Progenitor cell of endocrine pancreas (in vitro differentiated cells): ENCODE results near the gene STIL. TPM values are rescaled to one million over a fixed set of nuclear protein-coding genes. Genes with fewer than 3 reads are reported as not detected.
"Not testable (repeated sequence)": the region's sequence is repeated elsewhere in the genome, so short reads cannot be mapped to it uniquely, and the experiment has no call there.

Source experiments
- DNase-seq: peaks from one replicate; pipeline ENCODE4 v3.0.0; 2021; ENCODE audit warnings: low spot score; ENCODE audit not compliant: unreplicated experiment
- H3K27ac Mint-ChIP-seq: 2 replicates; pipeline ENCODE4 v1.8.0; 2021; ENCODE audit warnings: mild to moderate bottlenecking, moderate library complexity, mixed read lengths
- H3K27me3 Mint-ChIP-seq: 2 replicates; pipeline ENCODE4 v1.8.0; 2021; ENCODE audit warnings: mixed read lengths
- H3K36me3 Mint-ChIP-seq: 2 replicates; pipeline ENCODE4 v1.8.0; 2022; ENCODE audit warnings: mixed read lengths; ENCODE audit not compliant: insufficient read depth
- H3K4me1 Mint-ChIP-seq: 2 replicates; pipeline ENCODE4 v1.8.0; 2021; ENCODE audit warnings: low read depth, mixed read lengths
- H3K4me3 Mint-ChIP-seq: 2 replicates; pipeline ENCODE4 v1.8.0; 2021; ENCODE audit warnings: low read depth, mild to moderate bottlenecking, moderate library complexity, mixed read lengths
- H3K9me3 Mint-ChIP-seq: 2 replicates; pipeline ENCODE4 v1.8.0; 2021; ENCODE audit warnings: low read depth, mixed read lengths
- CTCF ChIP-seq: fragments of 200-600 bp; sonication (generic); IDR thresholded peaks from one replicate; pipeline ENCODE4 v1.5.0; 2021; ENCODE audit warnings: antibody characterized with exemption, mild to moderate bottlenecking; ENCODE audit not compliant: unreplicated experiment
- total RNA-seq: library from RNA; stranded (reverse); gene quantifications from 2 replicates; pipeline ENCODE4 v1.2.1, GENCODE V29; 2021

Gene STIL
- total RNA-seq, 1 donor from 2014 or later, result 14.8 TPM

DNA sequence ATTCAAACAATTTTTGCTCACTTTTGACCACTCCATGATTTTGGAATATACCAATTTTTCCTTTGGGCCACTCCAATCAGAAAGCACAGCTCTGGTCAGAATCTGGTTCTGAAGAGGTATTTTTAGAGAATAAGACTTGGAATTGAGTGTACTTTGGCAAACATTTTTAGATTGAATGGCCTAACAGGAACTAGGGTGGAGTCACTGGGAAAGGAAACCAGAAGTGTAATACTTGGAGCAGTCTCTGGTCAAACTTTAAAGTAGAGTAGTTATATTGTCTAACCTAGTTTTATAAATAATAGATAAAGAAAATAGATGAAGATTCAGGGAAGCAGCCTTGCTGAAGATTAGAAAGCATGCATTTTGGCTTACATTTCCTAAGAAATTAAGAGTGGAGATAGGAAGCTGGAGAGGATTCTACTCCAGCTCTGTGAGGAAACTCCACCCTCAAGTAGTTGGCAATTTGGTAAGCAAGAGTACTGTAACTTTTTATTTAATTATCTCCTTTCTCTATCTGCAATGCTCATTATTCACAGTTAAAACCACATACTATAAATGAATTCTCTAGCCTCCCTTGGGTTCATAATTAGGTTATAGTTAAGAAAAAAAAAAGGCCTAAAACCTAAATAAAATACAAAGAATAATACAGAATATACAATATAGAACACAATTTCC, 15.8 kb downstream of the STIL start:
- peaks cover 9% of the 10 kb centered on the region for H3K36me3 Mint-ChIP-seq

GRCh38 chr1:47295579-47295978, 18.4 kb downstream of the STIL start:
- no peak for TF ChIP-seq CTCF
- Mint-ChIP-seq H3K4me1 (no peaks in the 10 kb centered on the region), H3K27ac (no peak overlapping the region), H3K9me3 (no peaks in the 10 kb centered on the region), H3K27me3 (no peaks in the 10 kb centered on the region), H3K36me3 (peaks cover 4% of the 10 kb centered on the region), H3K4me3 (no peak overlapping the region)
- no peak for DNase-seq

More for the DNA sequence above, 15.8 kb downstream of the STIL start:
- Mint-ChIP-seq H3K9me3 (no peaks in the 10 kb centered on the region), H3K27ac (no peak overlapping the region), H3K27me3 (no peaks in the 10 kb centered on the region), H3K4me1 (no peaks in the 10 kb centered on the region), H3K4me3 (no peak overlapping the region)
- DNase-seq, result no peak
- no peak for TF ChIP-seq CTCF

GRCh38 chr1:47294863-47295262, 19.1 kb downstream of the STIL start:
- not testable (repeated sequence) for H3K9me3 Mint-ChIP-seq, DNase-seq, H3K27ac Mint-ChIP-seq, H3K27me3 Mint-ChIP-seq, H3K36me3 Mint-ChIP-seq, H3K4me1 Mint-ChIP-seq, H3K4me3 Mint-ChIP-seq

DNA sequence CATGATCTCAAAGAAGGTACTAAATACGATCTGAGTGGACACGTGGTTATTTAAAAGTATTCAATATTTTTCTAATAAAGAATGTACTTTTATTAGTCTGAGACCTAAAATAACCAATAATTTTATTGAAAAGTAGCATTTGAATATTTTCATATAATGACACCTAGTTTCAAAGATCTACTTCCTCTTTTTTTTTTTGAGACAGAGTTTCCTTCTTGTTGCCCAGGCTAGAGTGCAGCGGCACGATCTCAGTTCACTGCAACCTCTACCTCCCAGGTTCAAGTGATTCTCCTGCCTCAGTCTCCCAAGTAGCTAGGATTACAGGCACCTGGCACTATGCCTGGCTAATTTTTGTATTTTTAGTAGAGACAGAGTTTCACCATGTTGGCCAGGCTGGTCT, 25.8 kb downstream of the STIL start:
- not testable (repeated sequence) for DNase-seq, H3K4me1 Mint-ChIP-seq, H3K4me3 Mint-ChIP-seq, H3K36me3 Mint-ChIP-seq, H3K9me3 Mint-ChIP-seq, H3K27ac Mint-ChIP-seq, H3K27me3 Mint-ChIP-seq

DNA sequence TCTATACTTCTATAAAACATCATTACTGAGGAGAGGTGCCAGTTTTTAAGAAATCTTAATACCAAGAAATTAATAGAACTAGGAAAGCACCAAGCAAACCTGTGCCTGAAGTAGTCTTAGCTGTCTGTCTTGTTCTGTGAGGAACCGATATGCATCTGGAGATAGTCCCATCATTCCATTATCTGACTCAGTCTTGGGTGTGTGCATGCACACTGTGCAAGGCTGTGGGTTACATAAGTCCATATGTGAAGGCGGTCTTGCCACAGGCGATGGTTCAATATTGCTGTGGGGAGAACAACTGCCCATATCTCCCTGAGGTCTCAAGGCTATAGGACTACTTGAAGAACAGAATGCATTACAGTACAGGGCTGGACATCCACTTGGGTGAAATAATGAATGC, 33.8 kb downstream of the STIL start:
- H3K27ac Mint-ChIP-seq, result no peak overlapping the region
- no peak for DNase-seq
- H3K9me3 Mint-ChIP-seq, result no peaks in the 10 kb centered on the region
- no peak for TF ChIP-seq CTCF
- H3K4me3 Mint-ChIP-seq, result no peak overlapping the region
- H3K4me1 Mint-ChIP-seq, result no peaks in the 10 kb centered on the region
- peaks cover 2% of the 10 kb centered on the region for H3K36me3 Mint-ChIP-seq
- no peaks in the 10 kb centered on the region for H3K27me3 Mint-ChIP-seq

GRCh38 chr1:47276850-47277249, 37.1 kb downstream of the STIL start:
- Mint-ChIP-seq H3K9me3 (no peaks in the 10 kb centered on the region), H3K4me3 (no peak overlapping the region), H3K4me1 (no peaks in the 10 kb centered on the region), H3K27ac (no peak overlapping the region), H3K27me3 (no peaks in the 10 kb centered on the region), H3K36me3 (peaks cover 4% of the 10 kb centered on the region)
- TF ChIP-seq CTCF, result no peak
- DNase-seq, result no peak

DNA sequence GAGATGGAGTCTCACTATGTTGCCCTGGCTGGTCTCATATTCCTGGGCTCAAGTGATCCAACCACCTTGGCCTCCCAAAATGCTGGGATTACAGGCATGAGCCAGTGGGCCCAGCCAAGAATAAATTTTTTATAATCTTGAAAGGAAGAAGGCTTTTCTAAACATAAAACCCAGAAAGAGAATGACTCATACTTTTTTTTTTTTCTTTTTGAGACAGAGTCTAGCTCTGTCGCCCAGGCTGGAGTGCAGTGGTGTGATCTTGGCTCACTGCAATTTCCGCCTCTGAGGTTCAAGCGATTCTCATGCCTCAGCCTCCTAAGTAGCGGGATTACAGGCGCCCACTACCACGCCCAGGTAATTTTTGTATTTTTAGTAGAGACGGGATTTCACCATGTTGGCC, 38.1 kb downstream of the STIL start:
- H3K9me3 Mint-ChIP-seq, DNase-seq, H3K27me3 Mint-ChIP-seq, H3K27ac Mint-ChIP-seq, H3K36me3 Mint-ChIP-seq, H3K4me3 Mint-ChIP-seq, H3K4me1 Mint-ChIP-seq: not testable (repeated sequence)

DNA sequence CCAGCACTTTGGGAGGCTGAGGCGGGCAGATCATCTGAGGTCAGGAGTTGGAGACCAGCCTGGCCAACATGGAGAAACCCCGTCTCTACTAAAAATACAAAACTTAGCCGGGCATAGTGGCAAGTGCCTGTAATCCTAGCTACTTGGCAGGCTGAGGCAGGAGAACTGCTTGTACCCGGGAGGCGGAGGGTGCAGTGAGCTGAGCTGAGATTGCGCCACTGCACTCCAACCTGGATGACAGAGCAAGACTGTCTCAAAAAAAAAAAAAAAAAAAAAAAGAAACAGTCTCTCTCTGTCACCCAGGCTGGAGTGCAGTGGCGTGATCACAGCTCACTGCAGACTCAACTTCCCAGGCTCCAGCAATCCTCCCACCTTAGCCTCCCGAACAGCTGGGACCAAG, 48.4 kb downstream of the STIL start:
- not testable (repeated sequence) for H3K4me3 Mint-ChIP-seq, H3K27me3 Mint-ChIP-seq, H3K27ac Mint-ChIP-seq, DNase-seq, H3K4me1 Mint-ChIP-seq, H3K9me3 Mint-ChIP-seq
- peaks cover 13% of the 10 kb centered on the region for H3K36me3 Mint-ChIP-seq
